Stimulated activated CD8-positive, alpha-beta memory T cell treated with anti-CD3 and anti-CD28 coated beads, Interleukin-15, amount 100 ng/mL, for 4 hours (primary cell): ENCODE data around the gene GRIN3A.
"Not testable (repeated sequence)": the region's sequence is repeated elsewhere in the genome, so short reads cannot be mapped to it uniquely, and the experiment has no call there.

ENCODE experiments used
- DNase-seq, 2 donors: peaks; one replicate each; pipeline ENCODE4 v3.0.0-alpha.2; 2020; ENCODE audit warnings: low read depth in 2 of 2

Gene GRIN3A

DNA sequence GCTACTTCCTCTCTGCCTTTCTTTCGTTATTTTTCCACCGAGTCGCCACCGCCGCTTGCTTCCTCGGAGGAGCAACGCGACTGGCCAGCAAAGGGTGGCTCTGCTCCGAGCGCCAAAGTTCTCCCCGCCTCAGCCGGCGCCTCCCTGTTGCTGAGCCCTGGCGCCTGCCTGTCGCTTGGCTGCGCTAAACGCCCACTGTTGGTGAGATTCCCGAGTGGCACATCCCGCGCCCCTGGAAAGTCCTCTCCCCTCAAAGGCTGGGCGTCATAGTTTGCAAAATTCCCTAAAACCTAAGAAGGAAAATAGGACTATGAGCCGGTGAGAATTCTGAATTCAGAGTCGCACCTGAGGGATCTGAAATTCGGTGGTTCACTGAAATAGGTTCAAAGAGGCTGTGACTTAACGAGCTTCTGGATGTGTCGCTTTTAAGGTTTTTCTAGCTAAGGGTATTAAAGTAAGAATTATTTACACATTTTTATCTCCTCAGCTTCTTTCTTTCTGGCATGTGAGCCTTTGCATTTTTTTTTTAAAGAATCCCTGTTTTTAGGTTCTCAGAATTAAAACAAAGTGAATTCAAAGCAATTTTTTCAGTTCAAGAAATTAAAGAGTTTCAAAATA is at the start of gene GRIN3A:
GRIN3A (minus strand) TSS at position 82 of the 618 bp plus-strand sequence. CDS start 668 bp downstream, outside the sequence.
- no peak for DNase-seq

DNA sequence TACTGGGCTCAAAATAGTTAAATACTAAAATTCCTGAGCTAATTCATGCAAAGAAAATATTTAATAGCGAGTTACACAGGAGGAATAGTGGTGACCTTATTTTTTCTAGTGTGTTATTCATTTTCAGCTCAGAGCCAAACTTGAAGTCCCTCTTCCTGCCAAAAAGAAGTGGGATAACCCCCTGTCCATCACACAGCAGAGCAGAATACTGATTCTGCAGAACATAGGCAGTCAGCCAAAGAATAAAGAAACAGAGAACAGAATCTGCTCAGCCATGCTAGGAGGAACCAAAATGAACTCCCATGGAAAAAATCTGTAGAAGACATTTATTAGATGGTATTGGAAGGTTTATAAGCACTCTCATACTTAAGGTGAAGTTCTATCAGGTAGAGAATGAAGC is 49.4 kb upstream of the GRIN3A start:
- no peak for DNase-seq

GRCh38 chr9:101778332-101778731 is 39.9 kb upstream of the GRIN3A start:
- no peak for DNase-seq

GRCh38 chr9:101764472-101764871 is 26.0 kb upstream of the GRIN3A start:
- DNase-seq: no peak

DNA sequence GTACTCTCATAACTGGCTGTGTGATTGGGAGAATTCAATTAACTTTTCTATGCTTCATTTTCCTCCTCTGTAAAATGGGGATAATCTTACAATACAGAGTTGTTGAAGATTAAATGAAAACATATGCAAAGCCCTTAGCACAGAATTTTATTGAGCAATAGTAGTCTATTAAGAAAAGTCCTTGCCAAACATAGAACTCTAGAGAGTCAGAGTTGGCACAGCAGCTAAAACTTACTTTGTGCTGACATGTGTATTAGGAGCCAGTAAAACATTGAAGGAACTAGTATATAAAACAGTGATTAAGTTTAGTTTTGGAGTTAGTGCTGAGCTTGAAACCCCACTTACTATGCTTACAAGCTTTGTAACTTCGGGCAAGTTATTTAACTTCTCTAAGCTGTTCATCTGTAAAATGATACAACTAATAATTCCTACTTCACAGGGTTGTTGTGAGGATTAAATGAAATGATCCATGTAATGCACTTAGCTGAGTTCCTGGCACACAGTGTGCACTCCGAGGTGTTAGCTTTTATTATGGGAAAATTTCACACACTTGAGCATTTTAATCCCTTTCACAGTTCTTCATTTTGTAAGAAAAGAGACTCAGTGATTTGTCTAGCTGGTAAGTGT is 20.0 kb upstream of the GRIN3A start:
- DNase-seq: no peak

GRCh38 chr9:101753716-101754115 is 15.3 kb upstream of the GRIN3A start:
- no peak for DNase-seq

DNA sequence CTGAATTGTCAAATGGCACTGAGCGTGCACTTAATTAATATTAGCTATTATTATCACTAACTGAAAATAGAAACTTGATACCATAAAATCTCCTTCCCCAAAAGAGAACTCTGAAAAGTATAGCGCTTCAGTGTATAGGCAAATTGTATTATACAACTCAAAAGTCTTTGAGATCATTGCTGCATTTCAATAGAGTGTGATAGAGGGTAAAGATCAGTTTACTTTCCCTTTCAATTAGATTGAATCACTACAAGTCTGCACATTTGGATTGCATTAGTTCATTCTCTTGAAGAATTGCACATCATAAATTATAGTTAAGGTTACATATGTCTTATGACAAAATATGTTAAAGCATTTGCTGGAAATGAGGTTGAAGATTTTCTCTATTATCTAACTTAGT is 13.4 kb upstream of the GRIN3A start:
- no peak for DNase-seq

GRCh38 chr9:101739311-101739710 is 864 bp upstream of the GRIN3A start:
- DNase-seq: no peak

- no peak for DNase-seq
Observed at GRCh38 chr9:101737705-101738565, 512 bp downstream of the GRIN3A start.

- DNase-seq: no peak
Observed at GRCh38 chr9:101737165-101737704, 1.2 kb downstream of the GRIN3A start.

DNA sequence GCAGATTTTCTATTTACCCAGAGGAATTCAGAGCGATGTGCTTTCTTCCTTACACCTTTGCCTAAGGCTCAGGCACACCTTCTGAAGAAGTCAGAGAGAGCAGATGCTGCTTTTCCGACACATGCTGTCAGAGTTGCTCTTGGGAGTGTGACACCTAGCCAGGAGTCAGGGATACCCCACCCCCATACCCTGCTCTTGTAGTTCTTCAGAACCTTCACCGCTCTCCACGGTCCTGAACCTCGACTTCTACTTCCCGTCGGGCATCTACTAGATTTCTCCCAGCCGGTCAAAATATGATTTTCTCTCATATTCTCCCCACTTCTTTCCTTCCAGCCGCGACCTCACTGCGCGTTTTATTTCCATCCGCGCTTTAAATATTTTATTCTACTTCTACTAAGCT is 1.7 kb downstream of the GRIN3A start:
- no peak for DNase-seq

DNA sequence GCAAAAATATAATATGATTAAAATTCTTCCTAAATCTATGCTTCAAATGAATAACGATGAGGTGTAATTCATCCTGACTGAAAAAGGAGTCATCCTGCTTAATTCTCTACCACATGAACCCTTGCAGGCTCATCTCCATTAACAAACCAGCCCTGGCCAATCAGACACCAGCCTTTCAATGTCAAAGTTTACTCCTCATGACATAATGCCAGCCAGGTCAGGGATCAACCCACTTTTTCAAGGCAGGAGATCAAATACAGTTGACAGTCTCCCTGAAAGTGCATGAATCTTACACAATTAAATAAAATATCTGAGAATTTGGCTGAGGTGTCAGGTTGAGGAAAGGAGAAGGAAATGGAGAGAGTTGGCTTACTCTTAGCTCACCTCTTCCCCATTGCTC is 7.0 kb downstream of the GRIN3A start:
- no peak for DNase-seq

DNA sequence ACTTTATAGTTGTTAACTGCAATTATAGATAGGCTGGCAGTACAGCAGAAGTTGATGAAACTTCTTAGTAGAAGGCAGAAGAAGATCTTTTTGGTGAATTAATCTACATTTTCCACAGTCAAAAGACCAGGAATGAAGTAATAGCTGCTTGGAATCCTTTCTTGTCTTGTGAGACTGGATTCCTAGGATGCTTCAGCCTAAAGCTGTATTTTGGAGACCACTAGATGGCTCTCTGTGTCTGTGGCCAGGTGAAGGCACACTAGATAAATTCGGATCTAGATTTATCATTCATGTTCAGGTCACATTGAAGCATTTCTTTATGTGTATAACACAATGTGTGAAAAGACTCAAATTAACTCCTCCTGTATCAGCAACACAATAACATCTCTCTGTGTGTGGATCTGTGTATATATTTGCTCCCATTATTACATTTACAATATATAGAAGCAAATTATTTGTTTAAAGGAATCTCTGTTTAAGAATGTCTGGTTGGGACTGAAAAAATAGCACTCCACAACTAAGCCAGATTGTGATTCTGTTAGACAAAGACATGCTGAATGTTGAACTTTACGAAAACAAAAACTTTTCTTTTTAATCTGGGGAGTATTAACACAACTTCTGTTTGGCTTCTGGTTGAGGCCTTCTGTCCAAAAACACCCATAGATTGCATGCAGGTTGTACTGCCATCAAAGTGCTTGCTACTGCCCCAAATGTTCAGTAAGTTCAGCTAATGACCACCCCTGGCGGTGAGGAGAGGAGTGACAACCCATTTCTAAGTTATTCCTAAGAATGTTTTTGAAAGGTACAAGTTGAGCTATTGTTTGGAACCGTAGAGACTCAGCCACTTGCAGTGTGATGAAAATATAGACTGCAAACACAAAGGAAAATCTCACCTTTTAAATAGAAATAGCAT is 10.6 kb downstream of the GRIN3A start:
- no peak for DNase-seq

GRCh38 chr9:101724271-101724670 is 14.2 kb downstream of the GRIN3A start:
- DNase-seq: not testable (repeated sequence)

- DNase-seq: no peak
Observed at GRCh38 chr9:101718192-101718591, 20.3 kb downstream of the GRIN3A start.

DNA sequence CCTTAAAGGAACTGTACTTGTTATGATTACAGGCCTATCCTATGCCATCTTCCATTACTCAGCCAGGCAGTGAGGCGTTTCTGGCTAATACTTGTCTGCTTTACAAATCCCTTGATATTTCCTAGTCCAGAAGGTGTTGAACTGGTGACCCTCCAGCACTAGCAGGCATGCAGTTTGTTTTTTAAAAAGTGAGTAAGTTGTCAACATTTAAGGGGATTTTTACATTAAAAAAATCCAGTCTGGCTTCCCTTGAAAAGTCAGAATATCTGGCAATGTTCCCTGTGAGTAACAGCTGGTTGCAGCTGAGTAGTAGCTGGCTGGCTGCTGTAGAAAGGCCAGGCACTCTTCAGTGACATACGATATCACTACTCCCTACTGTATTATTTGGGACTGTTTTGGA is 21.8 kb downstream of the GRIN3A start:
- no peak for DNase-seq

GRCh38 chr9:101711330-101711941 is 27.0 kb downstream of the GRIN3A start:
- DNase-seq: no peak

DNA sequence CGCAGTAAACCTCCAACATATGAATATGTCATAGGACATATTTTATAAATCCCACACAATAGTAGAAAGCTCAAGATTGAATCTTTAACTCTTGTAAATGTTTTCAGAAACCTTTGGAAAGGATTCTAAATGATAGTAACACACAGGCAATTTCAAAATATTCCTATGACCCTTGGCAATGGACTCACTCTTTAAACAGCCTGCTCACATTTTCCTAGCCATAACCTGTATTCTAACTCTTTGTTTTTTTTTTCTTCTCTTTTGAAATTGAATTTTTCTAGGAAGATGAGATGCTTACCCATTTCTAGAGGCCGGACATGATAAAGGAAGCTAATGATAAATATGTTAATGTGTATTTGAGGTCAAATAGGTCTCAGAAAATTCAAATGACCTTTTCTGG is 29.6 kb downstream of the GRIN3A start:
- no peak for DNase-seq

DNA sequence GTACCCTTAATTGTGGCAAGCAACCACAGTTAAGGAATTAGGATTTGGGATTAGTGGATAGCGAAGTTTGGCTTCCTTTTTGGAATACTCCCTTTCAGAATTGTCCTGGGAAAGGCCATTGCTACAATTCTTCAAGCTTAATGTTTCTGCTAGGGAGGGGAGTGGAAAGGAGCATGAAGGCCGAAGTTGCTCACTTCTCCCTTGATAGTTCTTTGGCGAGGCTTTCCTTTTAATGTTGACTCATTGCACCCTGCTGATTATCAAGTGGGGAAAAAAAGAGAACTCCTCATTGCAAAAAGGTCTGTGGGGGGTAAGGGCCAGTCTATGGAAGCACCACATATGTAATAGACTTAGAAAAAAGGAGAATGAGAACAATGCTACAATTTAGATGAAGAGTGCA is 30.7 kb downstream of the GRIN3A start:
- no peak for DNase-seq

DNA sequence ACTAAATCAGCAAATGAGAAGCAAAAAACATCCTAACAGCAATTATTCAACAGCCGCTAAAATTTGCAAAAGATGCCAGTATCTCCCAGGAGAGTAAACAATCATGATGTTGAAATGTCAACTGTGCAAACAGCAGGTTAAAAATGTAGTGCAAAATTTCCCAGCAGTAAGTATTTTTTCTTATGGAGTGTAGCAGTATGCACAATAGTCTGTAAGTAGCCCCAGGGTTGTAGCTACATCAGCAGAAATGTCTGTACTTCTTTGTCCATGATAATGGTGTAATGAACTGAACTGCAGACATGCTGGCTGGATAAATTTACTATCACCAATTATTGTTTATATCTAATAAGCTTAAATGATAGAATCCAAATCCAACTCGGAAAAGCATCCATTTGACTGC is 31.4 kb downstream of the GRIN3A start:
- DNase-seq: no peak

GRCh38 chr9:101706261-101706798 is 32.1 kb downstream of the GRIN3A start:
- no peak for DNase-seq
